ENCODE results near the gene SLC19A1.

GRCh38 chr21:45479691-45480675 lies 62.3 kb downstream of the SLC19A1 start:
- TF ChIP-seq ZBTB33 (IDR thresholded peaks at IDR 0.05) (no peak), TAF1 (conservative IDR thresholded peaks at IDR 0.05) (no peak), RAD21 (IDR thresholded peaks at IDR 0.05) (no peak), ATF3 (IDR thresholded peaks at IDR 0.05) (no peak), CTCF (IDR thresholded peaks at IDR 0.05; ENCODE audit: low read depth, low read length, missing input control) (no peak), MAX (IDR thresholded peaks at IDR 0.05) (no peak), EGR1 (IDR thresholded peaks at IDR 0.05; ENCODE audit: low read depth in 2 of 2) (no peak), YY1 (IDR thresholded peaks at IDR 0.05) (no peak), REST (IDR thresholded peaks at IDR 0.05) (no peak), SP1 (IDR thresholded peaks at IDR 0.05) (no peak), RXRA (IDR thresholded peaks at IDR 0.05) (no peak), JUND (IDR thresholded peaks at IDR 0.05) (no peak), GABPA (IDR thresholded peaks at IDR 0.05 in 1 of 2, conservative IDR thresholded peaks at IDR 0.05 in 1 of 2) (no peak)
